ENCODE data around the gene MARK4. TPM values are rescaled to one million over a fixed set of nuclear protein-coding genes. Genes with fewer than 3 reads are reported as not detected.

MARK4 gene
- total RNA-seq, 2 experiments from 2014 or later, result 24.8 to 26.1 TPM

GRCh38 chr19:45249261-45250033 is 1.6 kb upstream of the MARK4 start:
- Mint-ChIP-seq H3K27ac (no peak overlapping the region), H3K27me3 (peaks cover 13% of the 10 kb centered on the region), H3K4me1 (peaks cover 28% of the 10 kb centered on the region), H3K4me3 (no peak overlapping the region), H3K9me3 (no peaks in the 10 kb centered on the region), H3K36me3 (no peaks in the 10 kb centered on the region)
- POLR2A ChIA-PET, result no interaction called here
- no peak for ATAC-seq (ENCODE audit: low read depth)
- no peak for DNase-seq

GRCh38 chr19:45250216-45250831 is 747 bp upstream of the MARK4 start:
- H3K27ac Mint-ChIP-seq, result peak overlapping the region; percentile 94
- peaks cover 28% of the 10 kb centered on the region for H3K4me1 Mint-ChIP-seq
- peaks cover 7% of the 10 kb centered on the region for H3K27me3 Mint-ChIP-seq
- no peaks in the 10 kb centered on the region for H3K9me3 Mint-ChIP-seq
- H3K4me3 Mint-ChIP-seq, result peak overlapping the region; percentile 97
- DNase-seq (no peak), ATAC-seq (ENCODE audit: low read depth) (no peak)
- H3K36me3 Mint-ChIP-seq, result no peaks in the 10 kb centered on the region
- POLR2A ChIA-PET, result no interaction called here

GRCh38 chr19:45251452-45252354 is 632 bp downstream of the MARK4 start:
- peak overlapping the region; percentile 86 for H3K4me3 Mint-ChIP-seq
- peaks cover 28% of the 10 kb centered on the region for H3K4me1 Mint-ChIP-seq
- POLR2A ChIA-PET, result interaction anchor here (0.6 to 1.0 kb wide), 2 partner anchors 59 to 606 kb away, joined by 3 to 4 read pairs; no protein-coding TSS in a partner anchor
- ATAC-seq (ENCODE audit: low read depth) (peak; percentile 50), DNase-seq (peak; percentile 59)
- no peaks in the 10 kb centered on the region for H3K9me3 Mint-ChIP-seq
- H3K27ac Mint-ChIP-seq, result peak overlapping the region; percentile 81
- H3K36me3 Mint-ChIP-seq, result no peaks in the 10 kb centered on the region
- H3K27me3 Mint-ChIP-seq, result peaks cover 5% of the 10 kb centered on the region

- H3K9me3 Mint-ChIP-seq, result no peaks in the 10 kb centered on the region
- peak overlapping the region; percentile 86 for H3K4me3 Mint-ChIP-seq
- POLR2A ChIA-PET, result no interaction called here
- ATAC-seq (ENCODE audit: low read depth) (no peak), DNase-seq (no peak)
- peaks cover 26% of the 10 kb centered on the region for H3K4me1 Mint-ChIP-seq
- no peak overlapping the region for H3K27ac Mint-ChIP-seq
- H3K36me3 Mint-ChIP-seq, result no peaks in the 10 kb centered on the region
- H3K27me3 Mint-ChIP-seq, result peaks cover 5% of the 10 kb centered on the region
These were observed 2.4 kb downstream of the MARK4 start for GRCh38 chr19:45253396-45254027.

- no peak overlapping the region for H3K4me3 Mint-ChIP-seq
- H3K27me3 Mint-ChIP-seq, result peaks cover 5% of the 10 kb centered on the region
- H3K4me1 Mint-ChIP-seq, result peaks cover 24% of the 10 kb centered on the region
- POLR2A ChIA-PET, result no interaction called here
- ATAC-seq (ENCODE audit: low read depth) (no peak), DNase-seq (no peak)
- H3K27ac Mint-ChIP-seq, result no peak overlapping the region
- H3K36me3 Mint-ChIP-seq, result no peaks in the 10 kb centered on the region
- H3K9me3 Mint-ChIP-seq, result no peaks in the 10 kb centered on the region
These were observed 3.0 kb downstream of the MARK4 start for GRCh38 chr19:45254044-45254531.

- Mint-ChIP-seq H3K4me3 (no peak overlapping the region), H3K9me3 (no peaks in the 10 kb centered on the region), H3K4me1 (peaks cover 18% of the 10 kb centered on the region), H3K36me3 (no peaks in the 10 kb centered on the region), H3K27me3 (peaks cover 1% of the 10 kb centered on the region), H3K27ac (no peak overlapping the region)
- ATAC-seq (ENCODE audit: low read depth) (no peak), DNase-seq (no peak)
- POLR2A ChIA-PET, result no interaction called here
These were observed 4.6 kb downstream of the MARK4 start for GRCh38 chr19:45255611-45256157.

GRCh38 chr19:45256836-45257235 is 5.8 kb downstream of the MARK4 start:
- no peak for DNase-seq
- POLR2A ChIA-PET, result no interaction called here
- Mint-ChIP-seq H3K4me3 (no peak overlapping the region), H3K36me3 (no peaks in the 10 kb centered on the region), H3K27me3 (no peaks in the 10 kb centered on the region), H3K4me1 (peaks cover 17% of the 10 kb centered on the region), H3K9me3 (no peaks in the 10 kb centered on the region), H3K27ac (no peak overlapping the region)
- ATAC-seq (ENCODE audit: low read depth), result no peak

GRCh38 chr19:45258862-45259261 is 7.8 kb downstream of the MARK4 start:
- H3K4me1 Mint-ChIP-seq, result peaks cover under 1% of the 10 kb centered on the region
- H3K36me3 Mint-ChIP-seq, result no peaks in the 10 kb centered on the region
- ATAC-seq (ENCODE audit: low read depth) (no peak), DNase-seq (no peak)
- POLR2A ChIA-PET, result interaction anchor here (0.7 kb wide), 1 partner anchor 10 kb away, joined by 3 read pairs; no protein-coding TSS in a partner anchor
- H3K9me3 Mint-ChIP-seq, result no peaks in the 10 kb centered on the region
- no peak overlapping the region for H3K4me3 Mint-ChIP-seq
- H3K27me3 Mint-ChIP-seq, result no peaks in the 10 kb centered on the region
- H3K27ac Mint-ChIP-seq, result no peak overlapping the region

GRCh38 chr19:45262570-45262969 is 11.5 kb downstream of the MARK4 start:
- no peak for DNase-seq
- H3K9me3 Mint-ChIP-seq, result no peaks in the 10 kb centered on the region
- no peak for ATAC-seq (ENCODE audit: low read depth)
- H3K4me3 Mint-ChIP-seq, result no peak overlapping the region
- no peaks in the 10 kb centered on the region for H3K27me3 Mint-ChIP-seq
- H3K27ac Mint-ChIP-seq, result no peak overlapping the region
- H3K4me1 Mint-ChIP-seq, result no peaks in the 10 kb centered on the region
- POLR2A ChIA-PET, result no interaction called here
- H3K36me3 Mint-ChIP-seq, result peaks cover 1% of the 10 kb centered on the region

- ATAC-seq (ENCODE audit: low read depth) (no peak), DNase-seq (no peak)
- H3K4me3 Mint-ChIP-seq, result no peak overlapping the region
- no peak overlapping the region for H3K27ac Mint-ChIP-seq
- H3K27me3 Mint-ChIP-seq, result no peaks in the 10 kb centered on the region
- no peaks in the 10 kb centered on the region for H3K4me1 Mint-ChIP-seq
- no peaks in the 10 kb centered on the region for H3K9me3 Mint-ChIP-seq
- H3K36me3 Mint-ChIP-seq, result peaks cover 1% of the 10 kb centered on the region
- POLR2A ChIA-PET, result no interaction called here
These were observed 11.9 kb downstream of the MARK4 start for GRCh38 chr19:45263013-45263412.

- H3K4me1 Mint-ChIP-seq, result no peaks in the 10 kb centered on the region
- no peak for ATAC-seq (ENCODE audit: low read depth)
- DNase-seq, result no peak
- H3K9me3 Mint-ChIP-seq, result no peaks in the 10 kb centered on the region
- H3K27ac Mint-ChIP-seq, result no peak overlapping the region
- peaks cover 1% of the 10 kb centered on the region for H3K36me3 Mint-ChIP-seq
- H3K27me3 Mint-ChIP-seq, result no peaks in the 10 kb centered on the region
- POLR2A ChIA-PET, result no interaction called here
- H3K4me3 Mint-ChIP-seq, result no peak overlapping the region
These were observed 13.8 kb downstream of the MARK4 start for GRCh38 chr19:45264781-45265317.

- no peak for ATAC-seq (ENCODE audit: low read depth)
- Mint-ChIP-seq H3K4me1 (no peaks in the 10 kb centered on the region), H3K36me3 (peaks cover 1% of the 10 kb centered on the region), H3K27ac (no peak overlapping the region), H3K27me3 (no peaks in the 10 kb centered on the region), H3K4me3 (no peak overlapping the region), H3K9me3 (no peaks in the 10 kb centered on the region)
- POLR2A ChIA-PET, result no interaction called here
- DNase-seq, result no peak
These were observed 14.3 kb downstream of the MARK4 start for GRCh38 chr19:45265375-45265774.
